ENCODE results near the gene CACNA1E.

The CACNA1E gene

GRCh38 chr1:181767001-181767708, 283.8 kb downstream of the CACNA1E start:
- no peak for TF ChIP-seq CTCF (IDR thresholded peaks at IDR 0.05; ENCODE audit: low read depth, low read length)
- no peak overlapping the region for H3K4me3 ChIP-seq (replicated peaks in 1 of 2; ENCODE audit: low read depth in 2 of 2, low read length in 2 of 2)
- no peak for DNase-seq (ENCODE audit: low read depth in 2 of 2)

GRCh38 chr1:181768211-181768929, 285.1 kb downstream of the CACNA1E start:
- no peak overlapping the region for H3K4me3 ChIP-seq (replicated peaks in 1 of 2; ENCODE audit: low read depth in 2 of 2, low read length in 2 of 2)
- no peak for DNase-seq (ENCODE audit: low read depth in 2 of 2)
- TF ChIP-seq CTCF (IDR thresholded peaks at IDR 0.05; ENCODE audit: low read depth, low read length): no peak

GRCh38 chr1:181768930-181769280, 285.6 kb downstream of the CACNA1E start:
- H3K4me3 ChIP-seq (replicated peaks in 1 of 2; ENCODE audit: low read depth in 2 of 2, low read length in 2 of 2): no peak overlapping the region
- no peak for TF ChIP-seq CTCF (IDR thresholded peaks at IDR 0.05; ENCODE audit: low read depth, low read length)
- DNase-seq (ENCODE audit: low read depth in 2 of 2): no peak

- no peak for DNase-seq (ENCODE audit: low read depth in 2 of 2)
These were observed 286.5 kb downstream of the CACNA1E start for GRCh38 chr1:181769846-181770245.

GRCh38 chr1:181772714-181773113, 289.4 kb downstream of the CACNA1E start:
- no peak for DNase-seq (ENCODE audit: low read depth in 2 of 2)
- TF ChIP-seq CTCF (IDR thresholded peaks at IDR 0.05; ENCODE audit: low read depth, low read length): no peak
- no peak overlapping the region for H3K4me3 ChIP-seq (replicated peaks in 1 of 2; ENCODE audit: low read depth in 2 of 2, low read length in 2 of 2)

More at GRCh38 chr1:181769846-181770245, 286.5 kb downstream of the CACNA1E start:
- TF ChIP-seq CTCF (IDR thresholded peaks at IDR 0.05; ENCODE audit: low read depth, low read length): no peak
- H3K4me3 ChIP-seq (replicated peaks in 1 of 2; ENCODE audit: low read depth in 2 of 2, low read length in 2 of 2): no peak overlapping the region

GRCh38 chr1:181776044-181776443, 292.7 kb downstream of the CACNA1E start:
- no peak for TF ChIP-seq CTCF (IDR thresholded peaks at IDR 0.05; ENCODE audit: low read depth, low read length)
- no peak for DNase-seq (ENCODE audit: low read depth in 2 of 2)
- no peak overlapping the region for H3K4me3 ChIP-seq (replicated peaks in 1 of 2; ENCODE audit: low read depth in 2 of 2, low read length in 2 of 2)

Data from cardiac fibroblast (primary cell).